ENCODE data around the gene RASSF7. TPM values are rescaled to one million over a fixed set of nuclear protein-coding genes. Genes with fewer than 3 reads are reported as not detected.

Gene RASSF7
- total and polyA plus RNA-seq, 8 donors = 16.7 to 330 (median 94.9) TPM

DNA sequence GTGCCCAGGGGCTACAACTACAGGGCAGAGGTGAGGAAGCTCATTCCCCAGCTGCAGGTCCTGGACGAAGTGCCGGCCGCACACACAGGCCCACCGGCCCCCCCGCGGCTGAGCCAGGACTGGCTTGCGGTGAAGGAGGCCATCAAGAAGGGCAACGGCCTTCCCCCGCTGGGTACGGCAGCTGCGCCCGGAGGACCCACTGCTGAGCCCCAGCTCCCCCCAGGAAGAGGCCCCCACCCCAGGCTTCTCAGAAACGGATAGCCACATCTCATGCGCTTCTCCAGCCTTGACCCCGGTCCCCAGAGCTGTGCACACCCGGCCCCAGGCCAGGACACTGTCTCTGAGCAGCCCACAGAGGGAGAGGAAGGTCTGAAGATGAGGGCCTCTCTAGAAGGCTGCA is 9.6 kb upstream of the RASSF7 start:
- WGBS, 5 donors = 82 to 89% (median 87%) methylated on average over 8 to 16 of the region's 16 CpGs
- peaks cover 0 to 57% (median 31%) of the 10 kb centered on the region in 3 donors for H3K27me3 ChIP-seq

DNA sequence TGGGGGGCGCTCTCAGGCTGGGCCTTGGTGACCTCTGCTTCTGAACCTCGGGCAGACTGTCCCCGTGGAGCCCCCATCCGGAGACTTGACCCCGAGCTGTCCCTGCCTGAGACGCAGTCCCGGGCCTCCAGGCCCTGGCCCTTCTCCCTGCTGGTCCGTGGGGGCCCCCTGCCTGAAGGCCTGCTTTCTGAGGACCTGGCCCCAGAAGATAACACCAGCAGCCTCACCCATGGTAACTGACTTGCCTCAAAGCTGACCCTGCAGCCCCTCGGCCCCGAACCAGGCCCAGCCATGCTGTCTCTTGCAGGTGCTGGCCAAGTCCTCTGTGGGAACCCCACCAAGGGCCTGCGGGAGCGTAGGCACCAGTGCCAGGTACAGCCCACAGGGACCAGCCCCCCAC is 9.2 kb upstream of the RASSF7 start:
- TF ChIP-seq POLR2AphosphoS5 (IDR thresholded peaks at IDR 0.05) (no peak), POLR2A (IDR thresholded peaks at IDR 0.05) (no peak), EP300 (IDR thresholded peaks at IDR 0.05) (no peak)
- TF ChIP-seq, protein P1, sequence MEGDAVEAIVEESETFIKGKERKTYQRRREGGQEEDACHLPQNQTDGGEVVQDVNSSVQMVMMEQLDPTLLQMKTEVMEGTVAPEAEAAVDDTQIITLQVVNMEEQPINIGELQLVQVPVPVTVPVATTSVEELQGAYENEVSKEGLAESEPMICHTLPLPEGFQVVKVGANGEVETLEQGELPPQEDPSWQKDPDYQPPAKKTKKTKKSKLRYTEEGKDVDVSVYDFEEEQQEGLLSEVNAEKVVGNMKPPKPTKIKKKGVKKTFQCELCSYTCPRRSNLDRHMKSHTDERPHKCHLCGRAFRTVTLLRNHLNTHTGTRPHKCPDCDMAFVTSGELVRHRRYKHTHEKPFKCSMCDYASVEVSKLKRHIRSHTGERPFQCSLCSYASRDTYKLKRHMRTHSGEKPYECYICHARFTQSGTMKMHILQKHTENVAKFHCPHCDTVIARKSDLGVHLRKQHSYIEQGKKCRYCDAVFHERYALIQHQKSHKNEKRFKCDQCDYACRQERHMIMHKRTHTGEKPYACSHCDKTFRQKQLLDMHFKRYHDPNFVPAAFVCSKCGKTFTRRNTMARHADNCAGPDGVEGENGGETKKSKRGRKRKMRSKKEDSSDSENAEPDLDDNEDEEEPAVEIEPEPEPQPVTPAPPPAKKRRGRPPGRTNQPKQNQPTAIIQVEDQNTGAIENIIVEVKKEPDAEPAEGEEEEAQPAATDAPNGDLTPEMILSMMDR (IDR thresholded peaks at IDR 0.05) = no peak
- Histone ChIP-seq H3K27ac (no peak overlapping the region), H3K27me3 (peaks cover 0 to 61% (median 36%) of the 10 kb centered on the region in 3 donors), H3K36me3 (peaks cover 0 to 5% (median 0%) of the 10 kb centered on the region in 4 donors), H3K4me3 (no peak overlapping the region), H3K9me3 (no peaks in the 10 kb centered on the region), H3K4me1 (peaks cover 23 to 28% (median 24%) of the 10 kb centered on the region in 4 donors)
- intact Hi-C loops (cut with DNase I; ENCODE audit: low total_unique reads) = no loop called here
- 79 to 85% (median 83%) methylated on average over 6 to 12 of the region's 12 CpGs; no CpG with 5 or more reads in 1 of the 5 donors for WGBS, 5 donors
- no peak for DNase-seq

More for the DNA sequence above, 9.6 kb upstream of the RASSF7 start:
- DNase-seq = no peak
- Histone ChIP-seq H3K36me3 (peaks cover 0 to 5% (median 0%) of the 10 kb centered on the region in 4 donors), H3K4me3 (no peak overlapping the region), H3K4me1 (peaks cover 21 to 24% (median 23%) of the 10 kb centered on the region in 4 donors), H3K27ac (no peak overlapping the region), H3K9me3 (no peaks in the 10 kb centered on the region)
- intact Hi-C loops (cut with DNase I; ENCODE audit: low total_unique reads) = no loop called here
- TF ChIP-seq, protein P1 (IDR thresholded peaks at IDR 0.05) = no peak
- TF ChIP-seq EP300 (IDR thresholded peaks at IDR 0.05) (no peak), POLR2AphosphoS5 (IDR thresholded peaks at IDR 0.05) (no peak), POLR2A (IDR thresholded peaks at IDR 0.05) (no peak)

DNA sequence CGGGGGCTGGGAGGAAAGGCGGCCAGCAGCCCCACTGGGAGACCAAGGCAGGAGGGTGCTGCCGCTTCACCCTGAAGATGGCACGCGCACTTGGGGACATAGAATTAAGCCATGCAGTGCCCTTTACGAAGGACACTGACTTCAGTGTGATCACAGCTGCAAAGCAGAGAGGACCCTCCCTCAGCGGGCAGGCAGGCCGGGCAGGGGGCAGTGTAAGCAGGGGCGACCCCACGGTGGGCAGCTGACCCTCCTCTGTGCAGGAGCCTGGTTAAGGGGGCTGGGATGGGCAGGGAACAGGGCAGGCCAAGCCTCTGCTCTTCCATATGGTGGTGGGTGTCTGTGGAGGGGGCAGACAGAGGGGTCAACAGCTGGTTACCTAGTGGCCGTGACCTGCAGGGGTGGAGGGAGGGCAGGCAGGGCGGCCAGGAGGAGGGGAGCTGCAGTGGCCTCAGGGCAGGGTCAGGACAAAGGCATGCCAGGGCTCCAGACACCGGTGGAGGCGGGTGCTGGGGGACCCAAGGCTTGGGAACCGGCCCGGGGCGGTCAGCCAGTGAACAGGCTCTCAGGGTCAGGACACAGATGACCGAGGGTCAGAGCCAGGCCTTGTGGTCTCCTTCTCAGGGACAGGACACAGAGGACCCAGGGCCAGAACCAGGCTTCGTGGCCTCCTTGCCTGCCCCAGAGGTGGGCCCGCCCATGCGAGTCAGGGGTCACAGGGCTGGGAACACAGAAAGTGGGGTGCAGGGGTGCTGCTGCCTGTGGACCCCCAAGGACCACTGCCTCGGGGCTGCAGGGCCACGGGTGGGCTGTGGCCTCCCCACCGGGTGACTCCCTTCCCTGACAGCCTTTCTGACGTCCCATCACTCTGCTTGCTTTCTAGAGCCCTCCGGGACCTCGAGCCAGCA is 7.4 kb upstream of the RASSF7 start:
- DNase-seq = no peak
- Histone ChIP-seq H3K27ac (no peak overlapping the region), H3K4me1 (peaks cover 23 to 28% (median 24%) of the 10 kb centered on the region in 4 donors), H3K27me3 (peaks cover 0 to 79% (median 45%) of the 10 kb centered on the region in 3 donors), H3K9me3 (no peaks in the 10 kb centered on the region), H3K4me3 (no peak overlapping the region), H3K36me3 (peaks cover 0 to 5% (median 0%) of the 10 kb centered on the region in 4 donors)
- no peak for TF ChIP-seq EP300 (IDR thresholded peaks at IDR 0.05)
- TF ChIP-seq POLR2AphosphoS5 (IDR thresholded peaks at IDR 0.05) = no peak
- TF ChIP-seq, protein P1 (IDR thresholded peaks at IDR 0.05) = no peak
- no peak for TF ChIP-seq POLR2A (IDR thresholded peaks at IDR 0.05)
- WGBS, 5 donors = 77 to 87% (median 82%) methylated on average over 27 of the region's 27 CpGs
- intact Hi-C loops (cut with DNase I; ENCODE audit: low total_unique reads) = no loop called here

DNA sequence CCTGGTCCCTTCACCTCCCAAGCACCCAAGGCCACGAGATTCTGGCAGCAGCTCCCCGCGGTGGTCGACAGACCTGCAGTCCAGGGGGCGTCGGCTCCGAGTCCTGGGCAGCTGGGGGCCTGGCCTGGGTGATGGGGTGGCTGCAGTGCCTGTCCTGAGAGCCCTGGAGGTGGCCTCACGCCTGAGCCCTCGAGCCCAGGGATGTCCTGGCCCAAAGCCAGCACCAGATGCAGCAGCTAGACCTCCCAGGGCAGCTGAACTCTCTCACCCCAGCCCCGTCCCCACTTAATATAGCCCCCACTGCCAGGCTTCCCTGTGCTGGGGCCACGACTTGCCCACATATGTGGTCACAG is 6.8 kb upstream of the RASSF7 start:
- Histone ChIP-seq H3K9me3 (no peaks in the 10 kb centered on the region), H3K27me3 (peaks cover 0 to 85% (median 45%) of the 10 kb centered on the region in 3 donors), H3K4me3 (peak overlapping the region in 1 of 4 donors; percentile 51), H3K27ac (no peak overlapping the region), H3K4me1 (peaks cover 23 to 28% (median 25%) of the 10 kb centered on the region in 4 donors), H3K36me3 (peaks cover 0 to 5% (median 0%) of the 10 kb centered on the region in 4 donors)
- intact Hi-C loops (cut with DNase I; ENCODE audit: low total_unique reads) = no loop called here
- no peak for TF ChIP-seq POLR2AphosphoS5 (IDR thresholded peaks at IDR 0.05)
- no peak for TF ChIP-seq POLR2A (IDR thresholded peaks at IDR 0.05)
- TF ChIP-seq, protein P1 (IDR thresholded peaks at IDR 0.05) = no peak
- TF ChIP-seq EP300 (IDR thresholded peaks at IDR 0.05) = no peak
- WGBS, 5 donors = 42 to 70% (median 50%) methylated on average over 7 to 11 of the region's 11 CpGs
- DNase-seq = no peak
